ENCODE measurements around the gene MAGED2.
"Not testable (repeated sequence)": the region's sequence is repeated elsewhere in the genome, so short reads cannot be mapped to it uniquely, and the experiment has no call there.

The MAGED2 gene

DNA sequence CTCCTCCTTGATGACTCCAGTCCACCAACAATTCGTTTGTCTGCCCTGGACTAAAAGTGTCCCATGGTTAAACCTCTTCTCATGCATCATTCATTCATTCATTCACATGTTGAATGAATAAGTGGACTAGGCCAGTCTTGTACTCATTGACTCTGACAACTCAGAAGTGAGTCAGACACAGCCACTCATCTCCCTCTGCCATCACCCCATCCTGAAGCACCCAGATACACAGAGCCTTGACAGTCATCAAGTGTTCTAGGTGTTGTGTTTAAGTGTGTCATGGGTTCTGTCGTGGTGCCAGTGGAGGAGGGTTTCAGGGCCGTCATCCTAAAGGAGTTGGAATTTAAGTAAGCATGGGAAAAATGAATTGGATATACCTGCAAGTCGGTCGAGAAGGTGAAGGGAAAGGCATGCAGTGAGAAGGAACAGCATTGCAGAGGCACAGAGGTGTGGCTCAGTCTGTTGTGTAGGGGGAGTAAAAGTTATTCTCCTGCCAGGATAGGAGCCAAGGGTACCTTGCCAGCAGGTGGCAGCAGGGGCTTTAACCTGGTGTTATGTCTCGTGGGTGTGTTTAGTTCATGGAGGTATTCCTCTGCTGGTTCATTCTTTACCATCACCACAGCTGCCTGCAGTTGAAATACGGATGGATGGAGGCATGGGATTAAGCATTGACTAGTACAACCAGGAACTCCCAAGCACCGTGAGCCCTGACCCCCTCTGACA, 18.3 kb downstream of the MAGED2 start:
- no peak for TF ChIP-seq CTCF (IDR thresholded peaks at IDR 0.05; ENCODE audit: borderline replicate concordance, control extremely low read depth, extremely low read depth, insufficient read depth, missing control alignments)
- in situ Hi-C loops (cut with MboI; ENCODE audit: low sequenced_read_pairs, unreplicated experiment), result no loop called here
- no peak for DNase-seq (ENCODE audit: low spot score)

DNA sequence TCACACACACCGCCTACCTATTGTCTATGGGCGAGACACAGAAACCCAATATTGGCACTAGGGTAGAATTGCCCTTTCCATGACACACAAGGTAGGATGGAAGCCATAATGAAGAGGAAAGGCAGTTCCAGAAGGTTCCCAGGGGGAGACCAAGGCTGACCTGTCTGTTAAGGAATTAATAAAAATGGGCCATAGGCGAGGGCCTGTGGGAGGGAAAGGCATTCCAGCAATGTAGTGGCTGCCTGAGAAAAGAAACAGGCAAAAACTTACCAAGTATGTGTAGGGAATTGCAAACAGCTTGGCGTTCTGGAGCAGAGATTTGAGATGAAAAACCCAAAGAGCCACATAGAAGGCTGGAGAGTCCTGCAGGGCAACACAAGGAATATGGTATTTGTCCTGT, 19.1 kb downstream of the MAGED2 start:
- in situ Hi-C loops (cut with MboI; ENCODE audit: low sequenced_read_pairs, unreplicated experiment), result no loop called here
- no peak for DNase-seq (ENCODE audit: low spot score)
- no peak for TF ChIP-seq CTCF (IDR thresholded peaks at IDR 0.05; ENCODE audit: borderline replicate concordance, control extremely low read depth, extremely low read depth, insufficient read depth, missing control alignments)

GRCh38 chrX:54838583-54838982, 31.0 kb downstream of the MAGED2 start:
- in situ Hi-C loops (cut with MboI; ENCODE audit: low sequenced_read_pairs, unreplicated experiment), result no loop called here
- no peak for DNase-seq (ENCODE audit: low spot score)
- no peak for TF ChIP-seq CTCF (IDR thresholded peaks at IDR 0.05; ENCODE audit: borderline replicate concordance, control extremely low read depth, extremely low read depth, insufficient read depth, missing control alignments)

GRCh38 chrX:54841184-54841874, 33.8 kb downstream of the MAGED2 start:
- DNase-seq (ENCODE audit: low spot score); in situ Hi-C loops (cut with MboI; ENCODE audit: low sequenced_read_pairs, unreplicated experiment): not testable (repeated sequence)

- DNase-seq (ENCODE audit: low spot score), result no peak
- in situ Hi-C loops (cut with MboI; ENCODE audit: low sequenced_read_pairs, unreplicated experiment), result no loop called here
- TF ChIP-seq CTCF (IDR thresholded peaks at IDR 0.05; ENCODE audit: borderline replicate concordance, control extremely low read depth, extremely low read depth, insufficient read depth, missing control alignments), result no peak
These were observed 35.1 kb downstream of the MAGED2 start for GRCh38 chrX:54842607-54843006.

DNA sequence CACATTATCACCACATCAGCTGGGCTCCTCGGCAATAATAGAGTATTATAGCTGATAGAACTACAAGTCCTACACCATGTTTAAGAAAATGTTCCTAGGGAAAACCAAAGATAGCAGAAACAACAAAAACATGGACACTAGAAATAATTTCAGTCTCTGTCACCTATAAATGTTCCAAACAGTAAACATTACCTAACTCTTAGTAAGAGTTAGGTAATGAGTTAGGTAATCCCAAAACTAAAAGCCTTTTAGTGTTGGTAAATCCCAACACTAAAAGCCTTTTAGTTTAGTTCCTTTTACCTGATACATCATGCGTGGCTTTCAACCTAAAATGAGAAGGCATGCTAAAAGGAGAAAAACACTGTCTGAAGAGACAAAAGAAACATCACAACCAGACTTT, 35.5 kb downstream of the MAGED2 start:
- no peak for TF ChIP-seq CTCF (IDR thresholded peaks at IDR 0.05; ENCODE audit: borderline replicate concordance, control extremely low read depth, extremely low read depth, insufficient read depth, missing control alignments)
- no peak for DNase-seq (ENCODE audit: low spot score)

GRCh38 chrX:54847700-54848099, 40.2 kb downstream of the MAGED2 start:
- DNase-seq (ENCODE audit: low spot score); in situ Hi-C loops (cut with MboI; ENCODE audit: low sequenced_read_pairs, unreplicated experiment): not testable (repeated sequence)

More for the DNA sequence above, 35.5 kb downstream of the MAGED2 start:
- in situ Hi-C loops (cut with MboI; ENCODE audit: low sequenced_read_pairs, unreplicated experiment), result no loop called here

Data from GM13976 (cell line).